ENCODE results near the gene ITIH5. TPM values are rescaled to one million over a fixed set of nuclear protein-coding genes. Genes with fewer than 3 reads are reported as not detected.

The ITIH5 gene
- total and polyA plus RNA-seq, 2 of the 8 experiments (the other 6 are each of a cell fraction or from before 2014, with no cell fraction given): 5.8 to 7.6 TPM

- Histone ChIP-seq H3K79me1 (ENCODE audit: low read depth, low read length) (no peaks in the 10 kb centered on the region), H3K36me3 (ENCODE audit: control insufficient read depth in 2 of 4, insufficient read depth in 4 of 4, low read length in 3 of 4) (no peaks in the 10 kb centered on the region), H2BK20ac (ENCODE audit: low read length) (0 out of 2 replicates have a peak overlapping the region, but pooled peaks have one; percentile 35), H3K23ac (ENCODE audit: insufficient read length) (no peak overlapping the region), H3K4me1 (replicated peaks in 1 of 4; ENCODE audit: control insufficient read depth in 3 of 4, insufficient read depth in 4 of 4, low read length in 3 of 4) (peaks cover 0 to 16% (median 5%) of the 10 kb centered on the region in 4 experiments; a peak in 5 of 7 replicates), H4K20me1 (replicated peaks in 1 of 2; ENCODE audit: control insufficient read depth in 1 of 2, insufficient read depth in 2 of 2, low read length in 2 of 2) (no peaks in the 10 kb centered on the region), H2BK12ac (ENCODE audit: low read depth, low read length) (no peak overlapping the region), H4K8ac (ENCODE audit: extremely low read depth, insufficient read depth, low read length) (no peak overlapping the region), H3K4ac (replicated peaks; ENCODE audit: insufficient read length, low read depth, low read length) (no peak overlapping the region), H3K18ac (ENCODE audit: extremely low read depth, low read length) (no peak overlapping the region; the same call in 1 of the 2 replicates), H3K79me2 (ENCODE audit: control insufficient read depth in 1 of 2, insufficient read depth in 2 of 2, low read length in 2 of 2) (no peaks in the 10 kb centered on the region), H3K56ac (replicated peaks; ENCODE audit: insufficient read length, low read depth, low read length) (no peak overlapping the region), H3K14ac (ENCODE audit: insufficient read length) (no peak overlapping the region), H3K23me2 (ENCODE audit: low read depth, low read length) (no peaks in the 10 kb centered on the region), H2BK5ac (ENCODE audit: low read depth, low read length) (no peak overlapping the region), H3K9ac (replicated peaks in 1 of 4; ENCODE audit: extremely low read depth in 1 of 4, low read depth in 3 of 4, low read length in 3 of 4) (no peak overlapping the region), H4K5ac (ENCODE audit: insufficient read length, low read depth, low read length) (no peak overlapping the region), H3K27me3 (replicated peaks in 1 of 4; ENCODE audit: control insufficient read depth in 3 of 4, extremely low read depth in 1 of 4, insufficient read depth in 3 of 4, low read length in 3 of 4) (no peaks in the 10 kb centered on the region), H2BK120ac (replicated peaks; ENCODE audit: low read depth, low read length) (no peak overlapping the region), H3K4me3 (ENCODE audit: extremely low read depth in 1 of 4, insufficient read depth in 2 of 4, low read depth in 3 of 4, low read length in 4 of 4) (no peak overlapping the region), H3K27ac (ENCODE audit: low read depth, low read length) (no peak overlapping the region), H2AK5ac (ENCODE audit: low read depth, low read length) (no peak overlapping the region), H2BK15ac (ENCODE audit: low read length) (no peak overlapping the region), H3K9me3 (ENCODE audit: insufficient read depth in 2 of 2, low read depth in 1 of 2, low read length in 1 of 2) (no peaks in the 10 kb centered on the region), H2AFZ (ENCODE audit: low read length) (no peak overlapping the region), H3K4me2 (ENCODE audit: insufficient read depth in 1 of 2, low read depth in 2 of 2, low read length in 2 of 2) (peak overlapping the region in 1 of 2 experiments; percentile 0; a peak in 1 of 4 replicates), H4K91ac (replicated peaks; ENCODE audit: insufficient read length, low read length) (no peak overlapping the region)
- FAIRE-seq: no peak
- TF ChIP-seq TCF12 (IDR thresholded peaks at IDR 0.05; ENCODE audit: low read depth, low read length): 0 out of 2 replicates have a peak, but pooled peaks have one; percentile 19
- TF ChIP-seq SP2 (IDR thresholded peaks at IDR 0.05; ENCODE audit: low read length): no peak
- TF ChIP-seq SIRT6 (IDR thresholded peaks at IDR 0.05; ENCODE audit: low read length): no peak
- no peak for TF ChIP-seq CHD2 (IDR thresholded peaks at IDR 0.05; ENCODE audit: low read length)
- TF ChIP-seq ATF3 (IDR thresholded peaks at IDR 0.05; ENCODE audit: insufficient read depth, low read depth, low read length): no peak
- ChIA-PET CTCF (ENCODE audit: partially characterized antibody) (interaction anchor here (0.7 to 1.9 kb wide), 8 partner anchors 9 to 126 kb away, joined by 3 to 7 read pairs (median 4); no protein-coding TSS in a partner anchor), POLR2A (ENCODE audit: partially characterized antibody) (interaction anchor here (0.6 kb wide), 1 partner anchor 21 kb away, joined by 3 read pairs; no protein-coding TSS in a partner anchor)
- 70% methylated on average over 19 of the region's 19 CpGs; no CpG with 5 or more reads in 1 of the 2 experiments for WGBS, 2 experiments (ENCODE audit: extremely low coverage in 1 of 2, insufficient coverage in 1 of 2, insufficient read length in 1 of 2, insufficient replicate concordance in 2 of 2, low coverage in 1 of 2, low lambda C conversion rate in 2 of 2, missing lambda C conversion rate in 1 of 2)
- DNase-seq (ENCODE audit: low read depth in 1 of 2, low spot score in 2 of 2): peak in 1 of 2 experiments; percentile 58
These were observed 105.4 kb downstream of the ITIH5 start for GRCh38 chr10:7561216-7561893.

All from H1 (cell line).